ENCODE results near the gene IFFO2. TPM values are rescaled to one million over a fixed set of nuclear protein-coding genes. Genes with fewer than 3 reads are reported as not detected.

Gene IFFO2
- total and polyA plus RNA-seq, 2 donors (not counting 1 experiment from before 2014, with no cell fraction given) = 5.8 to 10.4 TPM

DNA sequence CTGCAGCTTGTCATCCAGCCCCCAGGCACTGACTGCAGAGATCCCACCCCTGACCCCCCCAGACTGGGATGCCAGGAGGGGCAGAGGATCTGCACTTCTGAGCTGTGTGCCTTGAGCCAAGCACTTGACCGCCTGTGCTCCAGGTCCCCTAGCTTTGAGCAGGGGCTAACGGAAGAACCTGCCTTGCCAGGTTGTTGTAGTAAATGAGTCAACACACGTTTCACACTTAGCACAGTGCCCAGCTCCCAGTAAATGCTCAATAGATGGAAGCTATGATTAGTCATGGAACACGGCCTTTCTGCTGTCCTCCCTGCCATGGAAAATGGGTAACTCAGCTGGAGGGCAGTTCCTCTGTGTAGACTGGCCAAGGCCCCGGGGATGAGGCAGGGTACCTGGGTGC lies 24.1 kb downstream of the IFFO2 start:
- peaks cover 23% of the 10 kb centered on the region for H3K79me2 ChIP-seq (ENCODE audit: control insufficient read depth, insufficient read depth, low read length)

GRCh38 chr1:18931730-18932129 lies 24.7 kb downstream of the IFFO2 start:
- H3K79me2 ChIP-seq (ENCODE audit: control insufficient read depth, insufficient read depth, low read length) = peaks cover 26% of the 10 kb centered on the region
- no peak overlapping the region for H3K27ac ChIP-seq (ENCODE audit: insufficient read depth, low read length)
- no peaks in the 10 kb centered on the region for H3K36me3 ChIP-seq (ENCODE audit: control insufficient read depth, insufficient read depth, low read length)
- no peaks in the 10 kb centered on the region for H3K9me3 ChIP-seq (ENCODE audit: control insufficient read depth, insufficient read depth, low read depth, low read length)
- H3K4me3 ChIP-seq (replicated peaks in 1 of 4; ENCODE audit: control extremely low read depth in 1 of 4, insufficient read depth in 1 of 4, low read depth in 3 of 4, low read length in 4 of 4) = no peak overlapping the region
- H3K9ac ChIP-seq (ENCODE audit: insufficient read depth, low read length) = no peak overlapping the region
- no peaks in the 10 kb centered on the region for H4K20me1 ChIP-seq (ENCODE audit: control insufficient read depth, extremely low read depth, insufficient read depth, low read length)
- H3K4me1 ChIP-seq (ENCODE audit: control insufficient read depth, extremely low read depth, insufficient read depth, low read length) = peaks cover 28% of the 10 kb centered on the region
- DNase-seq (ENCODE audit: low read depth in 2 of 2) = no peak
- no peak overlapping the region for H2AFZ ChIP-seq (ENCODE audit: low read length)
- no peaks in the 10 kb centered on the region for H3K27me3 ChIP-seq (ENCODE audit: control insufficient read depth, insufficient read depth, low read length)
- TF ChIP-seq, protein P1, sequence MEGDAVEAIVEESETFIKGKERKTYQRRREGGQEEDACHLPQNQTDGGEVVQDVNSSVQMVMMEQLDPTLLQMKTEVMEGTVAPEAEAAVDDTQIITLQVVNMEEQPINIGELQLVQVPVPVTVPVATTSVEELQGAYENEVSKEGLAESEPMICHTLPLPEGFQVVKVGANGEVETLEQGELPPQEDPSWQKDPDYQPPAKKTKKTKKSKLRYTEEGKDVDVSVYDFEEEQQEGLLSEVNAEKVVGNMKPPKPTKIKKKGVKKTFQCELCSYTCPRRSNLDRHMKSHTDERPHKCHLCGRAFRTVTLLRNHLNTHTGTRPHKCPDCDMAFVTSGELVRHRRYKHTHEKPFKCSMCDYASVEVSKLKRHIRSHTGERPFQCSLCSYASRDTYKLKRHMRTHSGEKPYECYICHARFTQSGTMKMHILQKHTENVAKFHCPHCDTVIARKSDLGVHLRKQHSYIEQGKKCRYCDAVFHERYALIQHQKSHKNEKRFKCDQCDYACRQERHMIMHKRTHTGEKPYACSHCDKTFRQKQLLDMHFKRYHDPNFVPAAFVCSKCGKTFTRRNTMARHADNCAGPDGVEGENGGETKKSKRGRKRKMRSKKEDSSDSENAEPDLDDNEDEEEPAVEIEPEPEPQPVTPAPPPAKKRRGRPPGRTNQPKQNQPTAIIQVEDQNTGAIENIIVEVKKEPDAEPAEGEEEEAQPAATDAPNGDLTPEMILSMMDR (conservative IDR thresholded peaks at IDR 0.05 in 1 of 2, IDR thresholded peaks at IDR 0.05 in 1 of 2; ENCODE audit: low read depth in 1 of 2, low read length in 2 of 2) = no peak
- TF ChIP-seq EZH2 (IDR thresholded peaks at IDR 0.05; ENCODE audit: low read length, missing control alignments) = no peak
- H3K4me2 ChIP-seq (ENCODE audit: extremely low read depth, insufficient read depth, low read length) = no peak overlapping the region

More for the DNA sequence above, 24.1 kb downstream of the IFFO2 start:
- Histone ChIP-seq H3K9me3 (ENCODE audit: control insufficient read depth, insufficient read depth, low read depth, low read length) (no peaks in the 10 kb centered on the region), H4K20me1 (ENCODE audit: control insufficient read depth, extremely low read depth, insufficient read depth, low read length) (no peaks in the 10 kb centered on the region), H3K27ac (ENCODE audit: insufficient read depth, low read length) (no peak overlapping the region), H3K4me2 (ENCODE audit: extremely low read depth, insufficient read depth, low read length) (no peak overlapping the region), H3K4me1 (ENCODE audit: control insufficient read depth, extremely low read depth, insufficient read depth, low read length) (peaks cover 22% of the 10 kb centered on the region), H3K4me3 (replicated peaks in 1 of 4; ENCODE audit: control extremely low read depth in 1 of 4, insufficient read depth in 1 of 4, low read depth in 3 of 4, low read length in 4 of 4) (no peak overlapping the region), H3K9ac (ENCODE audit: insufficient read depth, low read length) (no peak overlapping the region), H3K27me3 (ENCODE audit: control insufficient read depth, insufficient read depth, low read length) (no peaks in the 10 kb centered on the region), H2AFZ (ENCODE audit: low read length) (no peak overlapping the region), H3K36me3 (ENCODE audit: control insufficient read depth, insufficient read depth, low read length) (no peaks in the 10 kb centered on the region)
- peak in 1 of 2 donors; percentile 67 for DNase-seq (ENCODE audit: low read depth in 2 of 2)
- no peak for TF ChIP-seq EZH2 (IDR thresholded peaks at IDR 0.05; ENCODE audit: low read length, missing control alignments)
- TF ChIP-seq, protein P1 (conservative IDR thresholded peaks at IDR 0.05 in 1 of 2, IDR thresholded peaks at IDR 0.05 in 1 of 2; ENCODE audit: low read depth in 1 of 2, low read length in 2 of 2) = no peak

DNA sequence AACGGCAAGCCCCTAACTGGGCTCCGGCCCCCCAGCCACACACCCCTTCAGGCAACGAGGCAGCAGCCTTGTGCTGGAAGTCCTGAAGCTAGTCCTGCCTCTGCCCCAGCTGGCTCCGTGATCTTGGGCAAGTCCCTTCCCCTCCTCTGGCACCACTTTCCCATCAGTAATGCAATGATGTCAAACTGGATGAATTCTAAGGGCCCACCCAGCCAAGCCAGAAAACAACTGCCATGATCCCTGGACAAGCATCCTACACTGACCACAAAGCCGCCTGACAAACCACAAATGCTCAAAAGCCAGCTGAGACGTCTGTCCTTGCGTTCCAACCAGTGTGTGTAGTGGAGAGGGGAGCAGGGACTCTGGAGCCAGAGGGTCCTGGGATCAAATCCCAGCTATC lies 26.8 kb downstream of the IFFO2 start:
- Histone ChIP-seq H3K36me3 (ENCODE audit: control insufficient read depth, insufficient read depth, low read length) (no peaks in the 10 kb centered on the region), H3K9ac (ENCODE audit: insufficient read depth, low read length) (no peak overlapping the region), H3K9me3 (ENCODE audit: control insufficient read depth, insufficient read depth, low read depth, low read length) (no peaks in the 10 kb centered on the region), H3K4me3 (replicated peaks in 1 of 4; ENCODE audit: control extremely low read depth in 1 of 4, insufficient read depth in 1 of 4, low read depth in 3 of 4, low read length in 4 of 4) (no peak overlapping the region), H2AFZ (ENCODE audit: low read length) (no peak overlapping the region), H3K27ac (ENCODE audit: insufficient read depth, low read length) (peak overlapping the region; percentile 30), H4K20me1 (ENCODE audit: control insufficient read depth, extremely low read depth, insufficient read depth, low read length) (no peaks in the 10 kb centered on the region), H3K4me2 (ENCODE audit: extremely low read depth, insufficient read depth, low read length) (no peak overlapping the region), H3K27me3 (ENCODE audit: control insufficient read depth, insufficient read depth, low read length) (no peaks in the 10 kb centered on the region), H3K79me2 (ENCODE audit: control insufficient read depth, insufficient read depth, low read length) (peaks cover 28% of the 10 kb centered on the region), H3K4me1 (ENCODE audit: control insufficient read depth, extremely low read depth, insufficient read depth, low read length) (peaks cover 35% of the 10 kb centered on the region)
- TF ChIP-seq, protein P1 (conservative IDR thresholded peaks at IDR 0.05 in 1 of 2, IDR thresholded peaks at IDR 0.05 in 1 of 2; ENCODE audit: low read depth in 1 of 2, low read length in 2 of 2) = no peak
- no peak for TF ChIP-seq EZH2 (IDR thresholded peaks at IDR 0.05; ENCODE audit: low read length, missing control alignments)
- peak; percentile 88 to 89 for DNase-seq (ENCODE audit: low read depth in 2 of 2)
